IMR-90 (cell line): ENCODE results near the gene CCDC88B. TPM values are rescaled to one million over a fixed set of nuclear protein-coding genes. Genes with fewer than 3 reads are reported as not detected.

ENCODE experiments used
- ATAC-seq: fragments of 200-7000 bp; cut with Tn5 transposase; 2 replicates; pipeline ENCODE4 v1.9.1; 2020; ENCODE audit warnings: low read depth, mild to moderate bottlenecking, moderate library complexity
- BruUV-seq: library from RNA; stranded (reverse); fragments of 400-500 nt; replicated peaks from 2 replicates; lab custom pipeline; 2021; lab: Mats Ljungman, UMichigan
- CTCF ChIA-PET: fragments of 300-600 bp; formaldehyde crosslinking; extraction: SDS; loops from one replicate; lab custom pipeline; 2021; ENCODE audit warnings: antibody characterized with exemption; lab: Yijun Ruan, JAX
- POLR2A ChIA-PET: fragments of 300-600 bp; sonication (Branson Sonifier 250); formaldehyde crosslinking; loops from one replicate; lab custom pipeline; 2022; ENCODE audit warnings: antibody characterized with exemption; ENCODE audit not compliant: unreplicated experiment; lab: Charles Lee
- DNase-seq: peaks from one replicate; pipeline ENCODE4 v3.0.0; 2013
- H2AFZ ChIP-seq: replicated peaks from 2 replicates; pipeline ENCODE3; 2013; ENCODE audit warnings: low read length, mild to moderate bottlenecking; ENCODE audit not compliant: poor library complexity
- H2AK5ac ChIP-seq: 2 replicates; pipeline ENCODE4 v1.6.1; 2013; ENCODE audit warnings: low read depth, low read length, inconsistent platforms
- H2AK9ac ChIP-seq: replicated peaks from 2 replicates; pipeline ENCODE3; 2013; ENCODE audit warnings: mild to moderate bottlenecking, low read depth, low read length, moderate library complexity; ENCODE audit not compliant: poor library complexity
- H2BK120ac ChIP-seq: 2 replicates; pipeline ENCODE4 v1.6.1; 2013; ENCODE audit warnings: low read depth, low read length, inconsistent platforms
- H2BK15ac ChIP-seq: 3 replicates; pipeline ENCODE4 v1.6.1; 2013; ENCODE audit warnings: low read depth, low read length, inconsistent platforms
- H2BK20ac ChIP-seq: 2 replicates; pipeline ENCODE4 v1.6.1; 2013; ENCODE audit warnings: low read depth, mild to moderate bottlenecking, inconsistent platforms, low read length, moderate library complexity
- H2BK5ac ChIP-seq: 2 replicates; pipeline ENCODE4 v1.6.1; 2013; ENCODE audit warnings: mild to moderate bottlenecking, low read depth, low read length, inconsistent platforms; ENCODE audit not compliant: poor library complexity, severe bottlenecking
- H3K14ac ChIP-seq: replicated peaks from 2 replicates; pipeline ENCODE4 v1.6.1; 2013; ENCODE audit warnings: low read depth, low read length, inconsistent platforms
- H3K18ac ChIP-seq: 2 replicates; pipeline ENCODE4 v1.6.1; 2013; ENCODE audit warnings: low read depth, low read length, control low read depth
- H3K23ac ChIP-seq: 2 replicates; pipeline ENCODE4 v1.6.1; 2013; ENCODE audit warnings: low read depth, low read length, inconsistent platforms
- H3K27ac ChIP-seq: 2 replicates; pipeline ENCODE4 v1.5.1; 2013; ENCODE audit warnings: mild to moderate bottlenecking, control low read depth, low read length; ENCODE audit not compliant: insufficient read depth
- H3K27me3 ChIP-seq: 2 replicates; pipeline ENCODE4 v1.6.1; 2013; ENCODE audit warnings: low read length; ENCODE audit not compliant: control insufficient read depth, insufficient read depth
- H3K36me3 ChIP-seq: 2 replicates; pipeline ENCODE4 v1.6.1; 2013; ENCODE audit warnings: low read length, mixed read lengths; ENCODE audit not compliant: control insufficient read depth, insufficient read depth
- H3K4ac ChIP-seq: 2 replicates; pipeline ENCODE4 v1.6.1; 2013; ENCODE audit warnings: low read depth, low read length, inconsistent platforms
- H3K4me1 ChIP-seq: 2 replicates; pipeline ENCODE4 v1.6.1; 2013; ENCODE audit warnings: low read length, mixed read lengths; ENCODE audit not compliant: control insufficient read depth, insufficient read depth
- H3K4me2 ChIP-seq: 2 replicates; pipeline ENCODE4 v1.6.1; 2013; ENCODE audit warnings: low read depth, mild to moderate bottlenecking, control low read depth, low read length, moderate library complexity
- H3K4me3 ChIP-seq: 2 replicates; pipeline ENCODE4 v1.5.1; 2013; ENCODE audit warnings: low read depth, mild to moderate bottlenecking, control low read depth, low read length, moderate library complexity; ENCODE audit not compliant: insufficient read depth
- H3K56ac ChIP-seq: 2 replicates; pipeline ENCODE4 v1.6.1; 2013; ENCODE audit warnings: low read length, inconsistent platforms; ENCODE audit not compliant: insufficient read depth; ENCODE audit errors: extremely low read depth
- H3K79me1 ChIP-seq, 2 experiments: 2 replicates each; pipeline ENCODE4 v1.6.1; 2013; ENCODE audit warnings: low read length in 2 of 2, inconsistent platforms in 1 of 2, low read depth in 1 of 2
- H3K9ac ChIP-seq: 2 replicates; pipeline ENCODE4 v1.6.1; 2013; ENCODE audit warnings: low read depth, low read length, control low read depth
- H3K9me1 ChIP-seq: 2 replicates; pipeline ENCODE4 v1.6.1; 2013; ENCODE audit warnings: low read length, inconsistent platforms; ENCODE audit not compliant: insufficient read depth
- H3K9me3 ChIP-seq: 2 replicates; pipeline ENCODE4 v1.6.1; 2013; ENCODE audit warnings: low read length; ENCODE audit not compliant: control insufficient read depth, insufficient read depth
- H4K20me1 ChIP-seq: 2 replicates; pipeline ENCODE4 v1.6.1; 2013; ENCODE audit warnings: low read length, inconsistent platforms; ENCODE audit not compliant: insufficient read depth
- H4K5ac ChIP-seq: 2 replicates; pipeline ENCODE4 v1.6.1; 2013; ENCODE audit warnings: mild to moderate bottlenecking, low read depth, low read length, control low read depth
- H4K8ac ChIP-seq, 2 experiments: 2 replicates each; pipeline ENCODE4 v1.6.1; 2013; ENCODE audit warnings: low read depth in 2 of 2, low read length in 2 of 2, control low read depth in 1 of 2, inconsistent platforms in 1 of 2
- H4K91ac ChIP-seq: 2 replicates; pipeline ENCODE4 v1.6.1; 2013; ENCODE audit warnings: low read depth, low read length, inconsistent platforms; ENCODE audit not compliant: insufficient read depth
- CEBPB ChIP-seq: IDR thresholded peaks from 2 replicates; pipeline ENCODE4 v1.6.1; 2012; ENCODE audit warnings: low read depth, low read length, improper control_type of control experiment
- CHD1 ChIP-seq: IDR thresholded peaks from 2 replicates; pipeline ENCODE4 v1.6.1; 2012; ENCODE audit warnings: low read depth, low read length, improper control_type of control experiment
- CTCF ChIP-seq: conservative IDR thresholded peaks from 2 replicates; pipeline ENCODE4 v1.5.1; 2012; ENCODE audit warnings: mild to moderate bottlenecking, low read depth, low read length, improper control_type of control experiment
- ELK1 ChIP-seq: fragments of 150-350 bp; IDR thresholded peaks from 2 replicates; pipeline ENCODE4 v1.6.1; 2016; ENCODE audit warnings: low read depth, mild to moderate bottlenecking, low read length, moderate library complexity, borderline replicate concordance
- FOS ChIP-seq: fragments of 150-350 bp; IDR thresholded peaks from 2 replicates; pipeline ENCODE4 v1.6.1; 2016; ENCODE audit warnings: low read depth, low read length
- MAFK ChIP-seq: IDR thresholded peaks from 2 replicates; pipeline ENCODE4 v1.6.1; 2012; ENCODE audit warnings: low read depth, low read length, improper control_type of control experiment
- MAZ ChIP-seq: IDR thresholded peaks from 2 replicates; pipeline ENCODE4 v1.6.1; 2012; ENCODE audit warnings: low read depth, mild to moderate bottlenecking, low read length, improper control_type of control experiment, moderate library complexity, borderline replicate concordance
- NFE2L2 ChIP-seq: fragments of 150-350 bp; IDR thresholded peaks from 2 replicates; pipeline ENCODE4 v1.6.1; 2016; ENCODE audit warnings: low read depth, mild to moderate bottlenecking, low read length
- POLR2A ChIP-seq: IDR thresholded peaks from 2 replicates; pipeline ENCODE4 v1.6.1; 2012; ENCODE audit warnings: mild to moderate bottlenecking, low read depth, low read length
- RAD21 ChIP-seq: IDR thresholded peaks from 2 replicates; pipeline ENCODE4 v1.6.1; 2012; ENCODE audit warnings: low read length, improper control_type of control experiment
- RCOR1 ChIP-seq: IDR thresholded peaks from 2 replicates; pipeline ENCODE4 v1.6.1; 2012; ENCODE audit warnings: mild to moderate bottlenecking, low read length, improper control_type of control experiment; ENCODE audit not compliant: insufficient replicate concordance
- RFX5 ChIP-seq: IDR thresholded peaks from 2 replicates; pipeline ENCODE4 v1.8.0; 2012; ENCODE audit warnings: low read depth, mild to moderate bottlenecking, low read length, moderate library complexity
- SMC3 ChIP-seq: fragments of 150-350 bp; IDR thresholded peaks from 2 replicates; pipeline ENCODE4 v1.6.1; 2016; ENCODE audit warnings: low read depth, mild to moderate bottlenecking, antibody characterized with exemption, low read length, moderate library complexity
- whole genome bisulfite sequencing, 2 experiments: methylation state at CpG; one replicate each; pipeline versions ENCODE4 v1.1.5 to v1.1.7; 2013; ENCODE audit warnings: missing lambda C conversion rate in 2 of 2; ENCODE audit not compliant: insufficient read length in 1 of 2; ENCODE audit errors: extremely low coverage in 2 of 2; 5-methylcytosine and 5-hydroxymethylcytosine counted together
- dilution Hi-C: fragments of 300-500 bp; cut with HindIII; formaldehyde crosslinking; loops from one replicate; pipeline ENCODE4 v1.14.3; 2018; ENCODE audit warnings: low sequenced_read_pairs; ENCODE audit not compliant: unreplicated experiment
- in situ Hi-C: fragments of 300-500 bp; cut with MboI; formaldehyde crosslinking; loops from 3 replicates; pipeline ENCODE4 v1.14.3; 2019; ENCODE audit warnings: low sequenced_read_pairs, inconsistent platforms, mixed read lengths
- intact Hi-C: fragments of 100-400 bp; cut with micrococcal nuclease; formaldehyde crosslinking; loops from 2 replicates; pipeline ENCODE4 v1.10.0; 2022
- polyA plus RNA-seq, 3 experiments: library from polyadenylated mRNA; depleted of rRNA; stranded (reverse); fragments of >200 nt; gene quantifications; 2 replicates each; pipeline ENCODE4 v1.2.3, GENCODE V29; 2012; ENCODE audit warnings: low replicate concordance in 1 of 3
- total RNA-seq: library from RNA; depleted of rRNA; stranded (reverse); fragments of >200 nt; gene quantifications from 2 replicates; pipeline ENCODE4 v1.2.3, GENCODE V29; 2012
- TF ChIP-seq, protein P1 (sequence below): fragments of 150-350 bp; IDR thresholded peaks from 2 replicates; pipeline ENCODE4 v1.6.1; 2017; ENCODE audit warnings: mild to moderate bottlenecking, antibody characterized with exemption, low read length, low read depth

The CCDC88B gene
- total and polyA plus RNA-seq, 2 of the 4 experiments (the other 2 are of a cell fraction): 1.3 to 2.5 TPM

- Histone ChIP-seq H3K9me1 (peaks cover 11% of the 10 kb centered on the region), H3K27me3 (no peaks in the 10 kb centered on the region), H3K14ac (peak within 1 kb of the TSS; percentile 95), H3K23ac (peak within 1 kb of the TSS; percentile 85), H3K9me3 (no peaks in the 10 kb centered on the region), H4K8ac (peak within 1 kb of the TSS; percentile 91 to 99), H3K27ac (peak within 1 kb of the TSS; percentile 79), H3K4me3 (peak within 1 kb of the TSS; percentile 67), H3K56ac (peak within 1 kb of the TSS; percentile 93), H4K20me1 (no peaks in the 10 kb centered on the region; the same call in 1 of the 2 replicates), H4K91ac (peak within 1 kb of the TSS; percentile 94), H2BK5ac (peak within 1 kb of the TSS; percentile 89), H2AK5ac (peak within 1 kb of the TSS; percentile 91), H2AK9ac (peak within 1 kb of the TSS; percentile 98), H3K9ac (peak within 1 kb of the TSS; percentile 91), H4K5ac (peak within 1 kb of the TSS; percentile 80), H3K4me1 (peaks cover 6% of the 10 kb centered on the region), H3K4ac (peak within 1 kb of the TSS; percentile 94), H2BK120ac (peak within 1 kb of the TSS; percentile 76; the same call in 1 of the 2 replicates), H2AFZ (peak within 1 kb of the TSS; percentile 85), H2BK20ac (no peak within 1 kb of the TSS; the same call in 1 of the 2 replicates), H3K18ac (peak within 1 kb of the TSS; percentile 31), H3K36me3 (peaks cover 26% of the 10 kb centered on the region), H3K4me2 (peak within 1 kb of the TSS; percentile 95), H3K79me1 (peaks cover 7 to 41% of the 10 kb centered on the region in 2 experiments), H2BK15ac (peak within 1 kb of the TSS; percentile 29; the same call in 1 of the 3 replicates)
- POLR2A ChIA-PET: interaction anchor here (0.7 to 1.0 kb wide), 6 partner anchors 12 to 71 kb away, joined by 3 to 4 read pairs (median 3); partner anchors contain the start of gene ESRRA
- intact Hi-C loops: no loop called here
- CTCF ChIA-PET: interaction anchor here (0.5 to 2.3 kb wide), 8 partner anchors 14 to 71 kb away, joined by 3 to 27 read pairs (median 5); no protein-coding TSS in a partner anchor
- WGBS, 2 experiments: 1% methylated on average over 23 of the region's 43 CpGs; no CpG with 5 or more reads in 1 of the 2 experiments
- no TSS peak for BruUV-seq
- in situ Hi-C loops: no loop called here
- peak; percentile 98 for DNase-seq
- ATAC-seq: peak; percentile 77
- dilution Hi-C loops: no loop called here
- TF ChIP-seq MAFK (peak; percentile 88), RFX5 (no peak; the same call in 1 of the 2 replicates), FOS (no peak), POLR2A (peak; percentile 65), CHD1 (peak; percentile 70; the same call in 1 of the 2 replicates), RCOR1 (peak; percentile 32), ELK1 (no peak; the same call in 1 of the 2 replicates), SMC3 (no peak), CEBPB (no peak), NFE2L2 (no peak), CTCF (no peak), RAD21 (no peak), MAZ (no peak; the same call in 1 of the 2 replicates)
- TF ChIP-seq, protein P1, sequence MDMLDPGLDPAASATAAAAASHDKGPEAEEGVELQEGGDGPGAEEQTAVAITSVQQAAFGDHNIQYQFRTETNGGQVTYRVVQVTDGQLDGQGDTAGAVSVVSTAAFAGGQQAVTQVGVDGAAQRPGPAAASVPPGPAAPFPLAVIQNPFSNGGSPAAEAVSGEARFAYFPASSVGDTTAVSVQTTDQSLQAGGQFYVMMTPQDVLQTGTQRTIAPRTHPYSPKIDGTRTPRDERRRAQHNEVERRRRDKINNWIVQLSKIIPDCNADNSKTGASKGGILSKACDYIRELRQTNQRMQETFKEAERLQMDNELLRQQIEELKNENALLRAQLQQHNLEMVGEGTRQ: peak; percentile 85
These were observed 22.6 kb upstream of the CCDC88B start, which contains the start of gene TRMT112 for GRCh38 chr11:64317325-64317960. TSS of gene TRMT112 (minus strand) at chr11:64317559. CDS start at chr11:64317526, 33 bp downstream.
